IMR-90 (cell line): ENCODE data around the gene TRAF3IP1. TPM values are rescaled to one million over a fixed set of nuclear protein-coding genes. Genes with fewer than 3 reads are reported as not detected.

ENCODE experiments used
- ATAC-seq: fragments of 200-7000 bp; cut with Tn5 transposase; 2 replicates; pipeline ENCODE4 v1.9.1; 2020; ENCODE audit warnings: low read depth, mild to moderate bottlenecking, moderate library complexity
- BruUV-seq: library from RNA; stranded (reverse); fragments of 400-500 nt; replicated peaks from 2 replicates; lab custom pipeline; 2021; lab: Mats Ljungman, UMichigan
- CTCF ChIA-PET: fragments of 300-600 bp; formaldehyde crosslinking; extraction: SDS; loops from one replicate; lab custom pipeline; 2021; ENCODE audit warnings: antibody characterized with exemption; lab: Yijun Ruan, JAX
- POLR2A ChIA-PET: fragments of 300-600 bp; sonication (Branson Sonifier 250); formaldehyde crosslinking; loops from one replicate; lab custom pipeline; 2022; ENCODE audit warnings: antibody characterized with exemption; ENCODE audit not compliant: unreplicated experiment; lab: Charles Lee
- DNase-seq: peaks from one replicate; pipeline ENCODE4 v3.0.0; 2013
- H2AFZ ChIP-seq: replicated peaks from 2 replicates; pipeline ENCODE3; 2013; ENCODE audit warnings: low read length, mild to moderate bottlenecking; ENCODE audit not compliant: poor library complexity
- H2AK5ac ChIP-seq: 2 replicates; pipeline ENCODE4 v1.6.1; 2013; ENCODE audit warnings: low read depth, low read length, inconsistent platforms
- H2AK9ac ChIP-seq: replicated peaks from 2 replicates; pipeline ENCODE3; 2013; ENCODE audit warnings: mild to moderate bottlenecking, low read depth, low read length, moderate library complexity; ENCODE audit not compliant: poor library complexity
- H2BK120ac ChIP-seq: 2 replicates; pipeline ENCODE4 v1.6.1; 2013; ENCODE audit warnings: low read depth, low read length, inconsistent platforms
- H2BK15ac ChIP-seq: 3 replicates; pipeline ENCODE4 v1.6.1; 2013; ENCODE audit warnings: low read depth, low read length, inconsistent platforms
- H2BK20ac ChIP-seq: 2 replicates; pipeline ENCODE4 v1.6.1; 2013; ENCODE audit warnings: low read depth, mild to moderate bottlenecking, inconsistent platforms, low read length, moderate library complexity
- H2BK5ac ChIP-seq: 2 replicates; pipeline ENCODE4 v1.6.1; 2013; ENCODE audit warnings: mild to moderate bottlenecking, low read depth, low read length, inconsistent platforms; ENCODE audit not compliant: poor library complexity, severe bottlenecking
- H3K14ac ChIP-seq: replicated peaks from 2 replicates; pipeline ENCODE4 v1.6.1; 2013; ENCODE audit warnings: low read depth, low read length, inconsistent platforms
- H3K18ac ChIP-seq: 2 replicates; pipeline ENCODE4 v1.6.1; 2013; ENCODE audit warnings: low read depth, low read length, control low read depth
- H3K23ac ChIP-seq: 2 replicates; pipeline ENCODE4 v1.6.1; 2013; ENCODE audit warnings: low read depth, low read length, inconsistent platforms
- H3K27ac ChIP-seq: 2 replicates; pipeline ENCODE4 v1.5.1; 2013; ENCODE audit warnings: mild to moderate bottlenecking, control low read depth, low read length; ENCODE audit not compliant: insufficient read depth
- H3K27me3 ChIP-seq: 2 replicates; pipeline ENCODE4 v1.6.1; 2013; ENCODE audit warnings: low read length; ENCODE audit not compliant: control insufficient read depth, insufficient read depth
- H3K36me3 ChIP-seq: 2 replicates; pipeline ENCODE4 v1.6.1; 2013; ENCODE audit warnings: low read length, mixed read lengths; ENCODE audit not compliant: control insufficient read depth, insufficient read depth
- H3K4ac ChIP-seq: 2 replicates; pipeline ENCODE4 v1.6.1; 2013; ENCODE audit warnings: low read depth, low read length, inconsistent platforms
- H3K4me1 ChIP-seq: 2 replicates; pipeline ENCODE4 v1.6.1; 2013; ENCODE audit warnings: low read length, mixed read lengths; ENCODE audit not compliant: control insufficient read depth, insufficient read depth
- H3K4me2 ChIP-seq: 2 replicates; pipeline ENCODE4 v1.6.1; 2013; ENCODE audit warnings: low read depth, mild to moderate bottlenecking, control low read depth, low read length, moderate library complexity
- H3K4me3 ChIP-seq: 2 replicates; pipeline ENCODE4 v1.5.1; 2013; ENCODE audit warnings: low read depth, mild to moderate bottlenecking, control low read depth, low read length, moderate library complexity; ENCODE audit not compliant: insufficient read depth
- H3K56ac ChIP-seq: 2 replicates; pipeline ENCODE4 v1.6.1; 2013; ENCODE audit warnings: low read length, inconsistent platforms; ENCODE audit not compliant: insufficient read depth; ENCODE audit errors: extremely low read depth
- H3K79me1 ChIP-seq, 2 experiments: 2 replicates each; pipeline ENCODE4 v1.6.1; 2013; ENCODE audit warnings: low read length in 2 of 2, inconsistent platforms in 1 of 2, low read depth in 1 of 2
- H3K9ac ChIP-seq: 2 replicates; pipeline ENCODE4 v1.6.1; 2013; ENCODE audit warnings: low read depth, low read length, control low read depth
- H3K9me1 ChIP-seq: 2 replicates; pipeline ENCODE4 v1.6.1; 2013; ENCODE audit warnings: low read length, inconsistent platforms; ENCODE audit not compliant: insufficient read depth
- H3K9me3 ChIP-seq: 2 replicates; pipeline ENCODE4 v1.6.1; 2013; ENCODE audit warnings: low read length; ENCODE audit not compliant: control insufficient read depth, insufficient read depth
- H4K20me1 ChIP-seq: 2 replicates; pipeline ENCODE4 v1.6.1; 2013; ENCODE audit warnings: low read length, inconsistent platforms; ENCODE audit not compliant: insufficient read depth
- H4K5ac ChIP-seq: 2 replicates; pipeline ENCODE4 v1.6.1; 2013; ENCODE audit warnings: mild to moderate bottlenecking, low read depth, low read length, control low read depth
- H4K8ac ChIP-seq, 2 experiments: 2 replicates each; pipeline ENCODE4 v1.6.1; 2013; ENCODE audit warnings: low read depth in 2 of 2, low read length in 2 of 2, control low read depth in 1 of 2, inconsistent platforms in 1 of 2
- H4K91ac ChIP-seq: 2 replicates; pipeline ENCODE4 v1.6.1; 2013; ENCODE audit warnings: low read depth, low read length, inconsistent platforms; ENCODE audit not compliant: insufficient read depth
- BHLHE40 ChIP-seq: fragments of 150-350 bp; IDR thresholded peaks from 2 replicates; pipeline ENCODE4 v1.6.1; 2016; ENCODE audit warnings: mild to moderate bottlenecking, low read depth, low read length
- CEBPB ChIP-seq: IDR thresholded peaks from 2 replicates; pipeline ENCODE4 v1.6.1; 2012; ENCODE audit warnings: low read depth, low read length, improper control_type of control experiment
- CHD1 ChIP-seq: IDR thresholded peaks from 2 replicates; pipeline ENCODE4 v1.6.1; 2012; ENCODE audit warnings: low read depth, low read length, improper control_type of control experiment
- CTCF ChIP-seq: conservative IDR thresholded peaks from 2 replicates; pipeline ENCODE4 v1.5.1; 2012; ENCODE audit warnings: mild to moderate bottlenecking, low read depth, low read length, improper control_type of control experiment
- ELK1 ChIP-seq: fragments of 150-350 bp; IDR thresholded peaks from 2 replicates; pipeline ENCODE4 v1.6.1; 2016; ENCODE audit warnings: low read depth, mild to moderate bottlenecking, low read length, moderate library complexity, borderline replicate concordance
- FOS ChIP-seq: fragments of 150-350 bp; IDR thresholded peaks from 2 replicates; pipeline ENCODE4 v1.6.1; 2016; ENCODE audit warnings: low read depth, low read length
- MAFK ChIP-seq: IDR thresholded peaks from 2 replicates; pipeline ENCODE4 v1.6.1; 2012; ENCODE audit warnings: low read depth, low read length, improper control_type of control experiment
- MAZ ChIP-seq: IDR thresholded peaks from 2 replicates; pipeline ENCODE4 v1.6.1; 2012; ENCODE audit warnings: low read depth, mild to moderate bottlenecking, low read length, improper control_type of control experiment, moderate library complexity, borderline replicate concordance
- POLR2A ChIP-seq: IDR thresholded peaks from 2 replicates; pipeline ENCODE4 v1.6.1; 2012; ENCODE audit warnings: mild to moderate bottlenecking, low read depth, low read length
- RAD21 ChIP-seq: IDR thresholded peaks from 2 replicates; pipeline ENCODE4 v1.6.1; 2012; ENCODE audit warnings: low read length, improper control_type of control experiment
- RCOR1 ChIP-seq: IDR thresholded peaks from 2 replicates; pipeline ENCODE4 v1.6.1; 2012; ENCODE audit warnings: mild to moderate bottlenecking, low read length, improper control_type of control experiment; ENCODE audit not compliant: insufficient replicate concordance
- RFX5 ChIP-seq: IDR thresholded peaks from 2 replicates; pipeline ENCODE4 v1.8.0; 2012; ENCODE audit warnings: low read depth, mild to moderate bottlenecking, low read length, moderate library complexity
- SMC3 ChIP-seq: fragments of 150-350 bp; IDR thresholded peaks from 2 replicates; pipeline ENCODE4 v1.6.1; 2016; ENCODE audit warnings: low read depth, mild to moderate bottlenecking, antibody characterized with exemption, low read length, moderate library complexity
- USF2 ChIP-seq: fragments of 150-350 bp; IDR thresholded peaks from 2 replicates; pipeline ENCODE4 v1.6.1; 2017; ENCODE audit warnings: mild to moderate bottlenecking, antibody characterized with exemption, low read length, low read depth
- WGBS, 2 experiments: methylation state at CpG; one replicate each; pipeline versions ENCODE4 v1.1.5 to v1.1.7; 2013; ENCODE audit warnings: missing lambda C conversion rate in 2 of 2; ENCODE audit not compliant: insufficient read length in 1 of 2; ENCODE audit errors: extremely low coverage in 2 of 2; 5-methylcytosine and 5-hydroxymethylcytosine counted together
- dilution Hi-C: fragments of 300-500 bp; cut with HindIII; formaldehyde crosslinking; loops from one replicate; pipeline ENCODE4 v1.14.3; 2018; ENCODE audit warnings: low sequenced_read_pairs; ENCODE audit not compliant: unreplicated experiment
- in situ Hi-C: fragments of 300-500 bp; cut with MboI; formaldehyde crosslinking; loops from 3 replicates; pipeline ENCODE4 v1.14.3; 2019; ENCODE audit warnings: low sequenced_read_pairs, inconsistent platforms, mixed read lengths
- intact Hi-C: fragments of 100-400 bp; cut with micrococcal nuclease; formaldehyde crosslinking; loops from 2 replicates; pipeline ENCODE4 v1.10.0; 2022
- polyA plus RNA-seq, 3 experiments: library from polyadenylated mRNA; depleted of rRNA; stranded (reverse); fragments of >200 nt; gene quantifications; 2 replicates each; pipeline ENCODE4 v1.2.3, GENCODE V29; 2012; ENCODE audit warnings: low replicate concordance in 1 of 3
- total RNA-seq: library from RNA; depleted of rRNA; stranded (reverse); fragments of >200 nt; gene quantifications from 2 replicates; pipeline ENCODE4 v1.2.3, GENCODE V29; 2012

The TRAF3IP1 gene
- total and polyA plus RNA-seq, 2 of the 4 experiments (the other 2 are of a cell fraction): 5.9 to 8.3 TPM

- no peak overlapping the region for H2AK9ac ChIP-seq
- 100% methylated on average over 3 of the region's 17 CpGs; no CpG with 5 or more reads in 1 of the 2 experiments for WGBS, 2 experiments
- H2AK5ac ChIP-seq: peak overlapping the region; percentile 12; the same call in 1 of the 2 replicates
- H3K9me3 ChIP-seq: no peaks in the 10 kb centered on the region
- no peak overlapping the region for H3K27ac ChIP-seq
- H3K4me3 ChIP-seq: no peak overlapping the region
- H3K9me1 ChIP-seq: peaks cover 14% of the 10 kb centered on the region
- dilution Hi-C loops (no loop called here), in situ Hi-C loops (no loop called here), intact Hi-C loops (loop anchor here (10.0 kb wide), 1 partner anchor 608 kb away; no protein-coding TSS in a partner anchor)
- ChIA-PET POLR2A (interaction anchor here (0.5 kb wide), 1 partner anchor 418 kb away, joined by 19 read pairs; no protein-coding TSS in a partner anchor), CTCF (no interaction called here)
- H3K36me3 ChIP-seq: no peaks in the 10 kb centered on the region
- no peak overlapping the region for H4K5ac ChIP-seq
- H4K20me1 ChIP-seq: no peaks in the 10 kb centered on the region; the same call in 1 of the 2 replicates
- H3K9ac ChIP-seq: no peak overlapping the region
- no peak overlapping the region for H2BK20ac ChIP-seq
- H2BK120ac ChIP-seq: no peak overlapping the region
- no peak for ATAC-seq
- no peak overlapping the region for H2BK5ac ChIP-seq
- no peak overlapping the region for H3K56ac ChIP-seq
- H3K4me2 ChIP-seq: no peak overlapping the region
- no peak for DNase-seq
- BruUV-seq: no TSS peak
- no peak overlapping the region for H3K18ac ChIP-seq
- H4K8ac ChIP-seq: no peak overlapping the region
- H2AFZ ChIP-seq: no peak overlapping the region
- H3K79me1 ChIP-seq: peaks cover 26 to 66% of the 10 kb centered on the region in 2 experiments
- H3K27me3 ChIP-seq: no peaks in the 10 kb centered on the region
- no peak overlapping the region for H4K91ac ChIP-seq
- peaks cover 23% of the 10 kb centered on the region for H3K4me1 ChIP-seq
- H3K4ac ChIP-seq: no peak overlapping the region
- H3K14ac ChIP-seq: no peak overlapping the region
- H3K23ac ChIP-seq: no peak overlapping the region
- no peak overlapping the region for H2BK15ac ChIP-seq
- no peak for TF ChIP-seq RCOR1
- no peak for TF ChIP-seq ELK1
- no peak for TF ChIP-seq USF2
- TF ChIP-seq SMC3: no peak
- no peak for TF ChIP-seq CHD1
- TF ChIP-seq POLR2A: no peak
- no peak for TF ChIP-seq FOS
- no peak for TF ChIP-seq CEBPB
- TF ChIP-seq RFX5: no peak
- TF ChIP-seq RAD21: no peak
- TF ChIP-seq MAZ: no peak
- TF ChIP-seq CTCF: no peak
- no peak for TF ChIP-seq MAFK
- no peak for TF ChIP-seq BHLHE40
Measured at GRCh38 chr2:238282861-238283738, 37.2 kb upstream of the TRAF3IP1 start.
